Endothelial cell of umbilical vein (primary cell): ENCODE results near the gene SMAD6. TPM values are rescaled to one million over a fixed set of nuclear protein-coding genes. Genes with fewer than 3 reads are reported as not detected.
A peak's percentile ranks its signal among the peaks of the same experiment; 100 is the strongest.

Source experiments
- BruUV-seq: library from RNA; stranded (reverse); fragments of 400-500 nt; replicated peaks from 2 replicates; lab custom pipeline; 2021; lab: Mats Ljungman, UMichigan
- CTCF ChIA-PET: fragments of 300-600, 350-600 bp; sonication (Branson Sonifier 250); formaldehyde crosslinking; loops from one replicate; lab custom pipeline; 2021; ENCODE audit warnings: antibody characterized with exemption, inconsistent platforms; lab: Charles Lee
- POLR2A ChIA-PET: fragments of 300-600, 350-600 bp; sonication (Branson Sonifier 250); formaldehyde crosslinking; loops from one replicate; lab custom pipeline; 2021; ENCODE audit warnings: antibody characterized with exemption, inconsistent platforms; lab: Charles Lee
- DNase-seq: peaks from one replicate; pipeline ENCODE4 v3.0.0-alpha.2; 2011; ENCODE audit warnings: low read depth, low spot score
- FAIRE-seq: peaks from 2 replicates; lab custom pipeline; 2011; peaks lifted over from hg19 to GRCh38; lab: Jason Lieb, UNC
- H2AFZ ChIP-seq: 2 replicates; pipeline ENCODE4 v1.6.0; 2012; ENCODE audit warnings: low read depth, low read length, control low read depth, inconsistent platforms
- H3K27ac ChIP-seq: 2 replicates; pipeline ENCODE4 v1.5.1; 2011; ENCODE audit warnings: low read depth, mild to moderate bottlenecking, control low read depth, low read length, moderate library complexity; ENCODE audit not compliant: insufficient read depth
- H3K27me3 ChIP-seq, 2 experiments: 2 replicates each; pipeline versions ENCODE4 v1.6.0 to v1.6.1; 2011; ENCODE audit warnings: low read length in 2 of 2, mixed read lengths in 1 of 2; ENCODE audit not compliant: control insufficient read depth in 2 of 2, insufficient read depth in 2 of 2
- H3K36me3 ChIP-seq, 2 experiments: 2 replicates in 1 of 2; 3 replicates in 1 of 2; pipeline ENCODE4 v1.5.1; 2011; ENCODE audit warnings: low read length in 2 of 2, mild to moderate bottlenecking in 1 of 2, moderate library complexity in 1 of 2; ENCODE audit not compliant: control insufficient read depth in 2 of 2, insufficient read depth in 2 of 2; ENCODE audit errors: extremely low read depth in 1 of 2
- H3K4me1 ChIP-seq: 3 replicates; pipeline ENCODE4 v1.5.1; 2011; ENCODE audit warnings: mild to moderate bottlenecking, low read length; ENCODE audit not compliant: control insufficient read depth, insufficient read depth; ENCODE audit errors: extremely low read depth
- H3K4me2 ChIP-seq: 2 replicates; pipeline ENCODE4 v1.6.1; 2011; ENCODE audit warnings: low read length, control low read depth, mixed read lengths; ENCODE audit not compliant: insufficient read depth
- H3K4me3 ChIP-seq, 3 experiments: fragments of 200-600 bp in 1 of 3; sonication (generic), shearing (Covaris generic) in 1 of 3; replicated peaks in 1 of 3; 2 replicates each; pipeline ENCODE4 v1.5.1; 2011 to 2016; ENCODE audit warnings: control low read depth in 3 of 3, low read length in 3 of 3, mild to moderate bottlenecking in 2 of 3, inconsistent platforms in 1 of 3, low read depth in 1 of 3, moderate library complexity in 1 of 3; ENCODE audit not compliant: insufficient read depth in 1 of 3
- H3K79me2 ChIP-seq: 2 replicates; pipeline ENCODE4 v1.6.0; 2012; ENCODE audit warnings: low read length, inconsistent platforms; ENCODE audit not compliant: control insufficient read depth, insufficient read depth
- H3K9ac ChIP-seq: replicated peaks from 2 replicates; pipeline ENCODE3; 2011; ENCODE audit warnings: low read length, control low read depth; ENCODE audit not compliant: insufficient read depth; ENCODE audit errors: extremely low read depth
- H3K9me1 ChIP-seq: replicated peaks from 3 replicates; pipeline ENCODE4 v1.6.0; 2011; ENCODE audit warnings: mild to moderate bottlenecking, low read length; ENCODE audit not compliant: control insufficient read depth, insufficient read depth; ENCODE audit errors: extremely low read depth
- H3K9me3 ChIP-seq: replicated peaks from 2 replicates; pipeline ENCODE4 v1.5.1; 2012; ENCODE audit warnings: low read length, inconsistent platforms; ENCODE audit not compliant: control insufficient read depth, insufficient read depth
- H4K20me1 ChIP-seq: replicated peaks from 2 replicates; pipeline ENCODE3; 2011; ENCODE audit warnings: mild to moderate bottlenecking, low read length; ENCODE audit not compliant: control insufficient read depth, insufficient read depth; ENCODE audit errors: extremely low read depth
- EZH2 ChIP-seq: IDR thresholded peaks from 2 replicates; pipeline ENCODE4 v1.6.1; 2012; ENCODE audit warnings: borderline replicate concordance, low read depth, mild to moderate bottlenecking, moderate library complexity, low read length, inconsistent platforms; ENCODE audit not compliant: severe bottlenecking
- FOS ChIP-seq: IDR thresholded peaks from 2 replicates; pipeline ENCODE4 v1.6.1; 2011; ENCODE audit warnings: mild to moderate bottlenecking, low read length, moderate library complexity, borderline replicate concordance; ENCODE audit not compliant: insufficient read depth
- MYC ChIP-seq: IDR thresholded peaks from one replicate; pipeline ENCODE4 v1.6.1; 2011; ENCODE audit warnings: mild to moderate bottlenecking, low read depth, low read length
- POLR2A ChIP-seq: IDR thresholded peaks from 2 replicates; pipeline ENCODE4 v1.6.1; 2012; ENCODE audit warnings: low read depth, mild to moderate bottlenecking, control low read depth, low read length
- dilution Hi-C: fragments of 300-500 bp; cut with MboI; formaldehyde crosslinking; loops from one replicate; pipeline ENCODE4 v1.15.0; 2019; ENCODE audit warnings: low sequenced_read_pairs; ENCODE audit not compliant: extremely low pct_ligation_motif_present
- intact Hi-C: fragments of 100-400 bp; cut with micrococcal nuclease; formaldehyde crosslinking; loops from one replicate; pipeline ENCODE4 v1.10.0; 2022
- polyA plus RNA-seq, 4 experiments: library from polyadenylated mRNA; depleted of rRNA in 3 of 4; stranded (reverse) in 3 of 4; unstranded in 1 of 4; fragments of >200 nt; gene quantifications; 2 replicates each; pipeline versions ENCODE4 v1.2.1 to v1.2.3, GENCODE V29; 2011 to 2012; ENCODE audit warnings: missing spikeins in 1 of 4
- total RNA-seq: library from RNA; stranded (reverse); gene quantifications from 2 replicates; pipeline ENCODE4 v1.2.3, GENCODE V29; 2021
- TF ChIP-seq, protein P1 (sequence below), 2 donors: IDR thresholded peaks; 1 replicate in 1 of 2; 2 replicates in 1 of 2; pipeline ENCODE4 v1.5.1; 2011; ENCODE audit warnings: low read length in 2 of 2, mild to moderate bottlenecking in 2 of 2, moderate library complexity in 2 of 2, control low read depth in 1 of 2, inconsistent platforms in 1 of 2, low read depth in 1 of 2; ENCODE audit not compliant: insufficient read depth in 1 of 2; ENCODE audit errors: extremely low read depth in 1 of 2
- TF ChIP-seq, protein P2 (sequence below): IDR thresholded peaks from 2 replicates; pipeline ENCODE4 v1.6.1; 2011; ENCODE audit not compliant: insufficient read depth, insufficient read length

The SMAD6 gene
- total and polyA plus RNA-seq, 2 donors (not counting 3 experiments of a cell fraction or from before 2014, with no cell fraction given) = 7.3 to 12.5 TPM

GRCh38 chr15:66662522-66662921, 39.5 kb upstream of the SMAD6 start:
- Histone ChIP-seq H3K9ac (no peak overlapping the region), H4K20me1 (no peaks in the 10 kb centered on the region), H3K4me2 (no peak overlapping the region), H3K36me3 (no peaks in the 10 kb centered on the region), H3K27me3 (no peaks in the 10 kb centered on the region), H3K27ac (peak overlapping the region; percentile 63), H3K79me2 (no peaks in the 10 kb centered on the region), H3K4me1 (peaks cover 36% of the 10 kb centered on the region), H3K9me1 (no peaks in the 10 kb centered on the region), H3K4me3 (no peak overlapping the region), H2AFZ (peak overlapping the region; percentile 37), H3K9me3 (no peaks in the 10 kb centered on the region)
- CTCF ChIA-PET = interaction anchor here (0.8 to 2.2 kb wide), 7 partner anchors 9 to 44 kb away, joined by 3 to 13 read pairs (median 3); no protein-coding TSS in a partner anchor
- BruUV-seq = no TSS peak
- dilution Hi-C loops (no loop called here), intact Hi-C loops (no loop called here)
- DNase-seq (no peak), FAIRE-seq (peak; percentile 44)
- POLR2A ChIA-PET = no interaction called here
- TF ChIP-seq, protein P1, sequence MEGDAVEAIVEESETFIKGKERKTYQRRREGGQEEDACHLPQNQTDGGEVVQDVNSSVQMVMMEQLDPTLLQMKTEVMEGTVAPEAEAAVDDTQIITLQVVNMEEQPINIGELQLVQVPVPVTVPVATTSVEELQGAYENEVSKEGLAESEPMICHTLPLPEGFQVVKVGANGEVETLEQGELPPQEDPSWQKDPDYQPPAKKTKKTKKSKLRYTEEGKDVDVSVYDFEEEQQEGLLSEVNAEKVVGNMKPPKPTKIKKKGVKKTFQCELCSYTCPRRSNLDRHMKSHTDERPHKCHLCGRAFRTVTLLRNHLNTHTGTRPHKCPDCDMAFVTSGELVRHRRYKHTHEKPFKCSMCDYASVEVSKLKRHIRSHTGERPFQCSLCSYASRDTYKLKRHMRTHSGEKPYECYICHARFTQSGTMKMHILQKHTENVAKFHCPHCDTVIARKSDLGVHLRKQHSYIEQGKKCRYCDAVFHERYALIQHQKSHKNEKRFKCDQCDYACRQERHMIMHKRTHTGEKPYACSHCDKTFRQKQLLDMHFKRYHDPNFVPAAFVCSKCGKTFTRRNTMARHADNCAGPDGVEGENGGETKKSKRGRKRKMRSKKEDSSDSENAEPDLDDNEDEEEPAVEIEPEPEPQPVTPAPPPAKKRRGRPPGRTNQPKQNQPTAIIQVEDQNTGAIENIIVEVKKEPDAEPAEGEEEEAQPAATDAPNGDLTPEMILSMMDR (IDR thresholded peaks at IDR 0.05; ENCODE audit: extremely low read depth in 1 of 2, insufficient read depth in 1 of 2, low read depth in 1 of 2, low read length in 2 of 2) = no peak
- no peak for TF ChIP-seq MYC

- intact Hi-C loops (no loop called here), dilution Hi-C loops (no loop called here)
- Histone ChIP-seq H3K4me1 (peaks cover 29% of the 10 kb centered on the region), H3K27ac (no peak overlapping the region), H3K9ac (no peak overlapping the region), H3K36me3 (no peaks in the 10 kb centered on the region), H3K9me1 (no peaks in the 10 kb centered on the region), H3K79me2 (no peaks in the 10 kb centered on the region), H3K27me3 (no peaks in the 10 kb centered on the region), H3K4me2 (no peak overlapping the region), H2AFZ (no peak overlapping the region), H4K20me1 (no peaks in the 10 kb centered on the region), H3K9me3 (no peaks in the 10 kb centered on the region), H3K4me3 (no peak overlapping the region)
- CTCF ChIA-PET = interaction anchor here (2.2 kb wide), 1 partner anchor 45 kb away, joined by 13 read pairs; no protein-coding TSS in a partner anchor
- DNase-seq (no peak), FAIRE-seq (no peak)
- BruUV-seq = no TSS peak
- POLR2A ChIA-PET = no interaction called here
- no peak for TF ChIP-seq FOS
- TF ChIP-seq, protein P1 (IDR thresholded peaks at IDR 0.05; ENCODE audit: extremely low read depth in 1 of 2, insufficient read depth in 1 of 2, low read depth in 1 of 2, low read length in 2 of 2) = no peak
- TF ChIP-seq POLR2A = no peak
- no peak for TF ChIP-seq MYC
- no peak for TF ChIP-seq EZH2
- TF ChIP-seq, protein P2, sequence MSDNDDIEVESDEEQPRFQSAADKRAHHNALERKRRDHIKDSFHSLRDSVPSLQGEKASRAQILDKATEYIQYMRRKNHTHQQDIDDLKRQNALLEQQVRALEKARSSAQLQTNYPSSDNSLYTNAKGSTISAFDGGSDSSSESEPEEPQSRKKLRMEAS = no peak
Measured at GRCh38 chr15:66663664-66664063, 38.4 kb upstream of the SMAD6 start.
